HCT116 (cell line): ENCODE data around the gene PGBD2. TPM values are rescaled to one million over a fixed set of nuclear protein-coding genes. Genes with fewer than 3 reads are reported as not detected.

ENCODE experiments used
- ATAC-seq: fragments of 200-7000 bp; cut with Tn5 transposase; 2 replicates; pipeline ENCODE4 v1.9.1; 2020; ENCODE audit warnings: mild to moderate bottlenecking, moderate library complexity
- BruUV-seq: library from RNA; stranded (reverse); fragments of 400-500 nt; replicated peaks from 2 replicates; lab custom pipeline; 2021; lab: Mats Ljungman, UMichigan
- CTCF ChIA-PET: fragments of 300-600 bp; sonication (Branson Sonifier 250); formaldehyde crosslinking; loops from one replicate; lab custom pipeline; 2021; ENCODE audit warnings: antibody characterized with exemption; lab: Charles Lee
- POLR2A ChIA-PET: fragments of 300-600, 350-600 bp; sonication (Branson Sonifier 250); formaldehyde crosslinking; loops from one replicate; lab custom pipeline; 2021; ENCODE audit warnings: antibody characterized with exemption; lab: Charles Lee
- RAD21 ChIA-PET, 2 experiments: fragments of 300-600 bp; sonication (Branson Sonifier 250); formaldehyde crosslinking; loops; one replicate each; lab custom pipeline; 2023; ENCODE audit warnings: low total read pairs in 2 of 2; ENCODE audit not compliant: uncharacterized antibody in 2 of 2, unreplicated experiment in 2 of 2, low non-redundant PET in 1 of 2; lab: Charles Lee
- DNase-seq: peaks from one replicate; pipeline ENCODE4 v3.0.0-alpha.2; 2010; ENCODE audit warnings: low read depth, low spot score
- H2AFZ ChIP-seq: fragments of 200-600 bp; shearing (Covaris generic), sonication (generic); 2 replicates; pipeline ENCODE4 v1.6.1; 2017; ENCODE audit warnings: low read depth, mixed run types, mixed read lengths, antibody characterized with exemption, low read length; ENCODE audit not compliant: poor library complexity, severe bottlenecking
- H3K27ac ChIP-seq: 2 replicates; pipeline ENCODE4 v1.5.1; 2012; ENCODE audit warnings: low read depth, low read length
- H3K27me3 ChIP-seq: fragments of 200-600 bp; sonication (generic); 2 replicates; pipeline ENCODE4 v1.6.1; 2016; ENCODE audit warnings: mixed run types, low read length, mixed read lengths; ENCODE audit not compliant: insufficient read depth
- H3K36me3 ChIP-seq, 2 experiments: fragments of 200-500 bp in 1 of 2; fragments of 200-600 bp in 1 of 2; sonication (Bioruptor generic) in 1 of 2; sonication (generic) in 1 of 2; 2 replicates each; pipeline versions ENCODE4 v1.5.1 to v1.6.1; 2014 to 2016; ENCODE audit warnings: low read length in 2 of 2, inconsistent platforms in 1 of 2, mixed read lengths in 1 of 2, mixed run types in 1 of 2; ENCODE audit not compliant: insufficient read depth in 2 of 2, control insufficient read depth in 1 of 2
- H3K4me1 ChIP-seq, 2 experiments: fragments of 200-600 bp in 1 of 2; sonication (generic) in 1 of 2; 2 replicates each; pipeline versions ENCODE4 v1.5.1 to v1.6.1; 2012 to 2017; ENCODE audit warnings: low read length in 2 of 2, inconsistent platforms in 1 of 2, mild to moderate bottlenecking in 1 of 2, mixed read lengths in 1 of 2, mixed run types in 1 of 2, moderate library complexity in 1 of 2; ENCODE audit not compliant: insufficient read depth in 2 of 2, control insufficient read depth in 1 of 2
- H3K4me2 ChIP-seq: fragments of 200-600 bp; sonication (generic); 2 replicates; pipeline ENCODE4 v1.6.1; 2017; ENCODE audit warnings: mixed run types, low read length, mixed read lengths
- H3K4me3 ChIP-seq, 2 experiments: fragments of 200-600 bp in 1 of 2; sonication (generic) in 1 of 2; replicated peaks in 1 of 2; 2 replicates each; pipeline ENCODE4 v1.5.1; 2011 to 2016; ENCODE audit warnings: low read length in 2 of 2, control low read depth in 1 of 2, low read depth in 1 of 2, mild to moderate bottlenecking in 1 of 2, mixed read lengths in 1 of 2, mixed run types in 1 of 2
- H3K79me2 ChIP-seq: fragments of 200-600 bp; sonication (generic); 2 replicates; pipeline ENCODE4 v1.6.1; 2017; ENCODE audit warnings: mild to moderate bottlenecking, mixed run types, low read length, moderate library complexity, mixed read lengths; ENCODE audit not compliant: insufficient read depth
- H3K9ac ChIP-seq: fragments of 200-600 bp; sonication (generic); 2 replicates; pipeline ENCODE4 v1.6.1; 2016; ENCODE audit warnings: low read length, mixed read lengths
- H3K9me2 ChIP-seq: fragments of 200-600 bp; sonication (generic), shearing (Covaris generic); 2 replicates; pipeline ENCODE4 v1.6.1; 2017; ENCODE audit warnings: mixed run types, mild to moderate bottlenecking, moderate library complexity; ENCODE audit not compliant: insufficient read depth
- H3K9me3 ChIP-seq, 2 experiments: fragments of 200-500 bp in 1 of 2; fragments of 200-600 bp in 1 of 2; sonication (Bioruptor generic) in 1 of 2; sonication (generic) in 1 of 2; 2 replicates each; pipeline ENCODE4 v1.6.1; 2014 to 2017; ENCODE audit warnings: low read length in 2 of 2, mixed read lengths in 2 of 2, inconsistent platforms in 1 of 2, low read depth in 1 of 2, mild to moderate bottlenecking in 1 of 2, mixed run types in 1 of 2, moderate library complexity in 1 of 2; ENCODE audit not compliant: control insufficient read depth in 1 of 2, insufficient read depth in 1 of 2
- H4K20me1 ChIP-seq: fragments of 200-600 bp; sonication (generic), shearing (Covaris generic); 2 replicates; pipeline ENCODE4 v1.6.1; 2017; ENCODE audit warnings: mixed run types, mild to moderate bottlenecking, moderate library complexity; ENCODE audit not compliant: insufficient read depth
- ATF3 ChIP-seq: IDR thresholded peaks from 2 replicates; pipeline ENCODE4 v1.6.1; 2012
- CEBPB ChIP-seq: IDR thresholded peaks from 2 replicates; pipeline ENCODE4 v1.6.1; 2012; ENCODE audit warnings: low read depth
- CTCF ChIP-seq, 3 experiments: fragments of 200-600 bp in 1 of 3; sonication (generic) in 1 of 3; IDR thresholded peaks in 2 of 3; conservative IDR thresholded peaks in 1 of 3; 2 replicates each; pipeline ENCODE4 v1.5.1; 2012 to 2017; ENCODE audit warnings: low read depth in 2 of 3, low read length in 2 of 3, antibody characterized with exemption in 1 of 3, borderline replicate concordance in 1 of 3, control low read depth in 1 of 3, mild to moderate bottlenecking in 1 of 3, mixed read lengths in 1 of 3, mixed run types in 1 of 3, moderate library complexity in 1 of 3; ENCODE audit not compliant: insufficient read depth in 1 of 3
- EGR1 ChIP-seq: IDR thresholded peaks from 2 replicates; pipeline ENCODE4 v1.6.1; 2012; ENCODE audit warnings: low read depth
- EZH2 ChIP-seq: fragments of 200-600 bp; sonication (generic); IDR thresholded peaks from 2 replicates; pipeline ENCODE4 v1.6.1; 2017; ENCODE audit warnings: antibody characterized with exemption, mixed run types
- EZH2phosphoT487 ChIP-seq: fragments of 200-600 bp; IDR thresholded peaks from 2 replicates; pipeline ENCODE4 v1.6.1; 2018; ENCODE audit warnings: antibody characterized with exemption, borderline replicate concordance
- FOSL1 ChIP-seq: IDR thresholded peaks from 2 replicates; pipeline ENCODE4 v1.6.1; 2012; ENCODE audit warnings: low read depth
- JUND ChIP-seq: IDR thresholded peaks from 2 replicates; pipeline ENCODE4 v1.6.1; 2012
- MAX ChIP-seq: IDR thresholded peaks from 2 replicates; pipeline ENCODE4 v1.6.1; 2012
- POLR2AphosphoS5 ChIP-seq: IDR thresholded peaks from 2 replicates; pipeline ENCODE4 v1.6.1; 2011; ENCODE audit warnings: mild to moderate bottlenecking, low read depth, low read length, moderate library complexity
- RAD21 ChIP-seq: IDR thresholded peaks from 2 replicates; pipeline ENCODE4 v1.6.1; 2012; ENCODE audit warnings: low read depth, mild to moderate bottlenecking
- SIN3A ChIP-seq: IDR thresholded peaks from 2 replicates; pipeline ENCODE4 v1.6.1; 2012; ENCODE audit warnings: low read depth
- SP1 ChIP-seq: IDR thresholded peaks from 2 replicates; pipeline ENCODE4 v1.6.1; 2012; ENCODE audit warnings: low read depth
- TCF7L2 ChIP-seq: IDR thresholded peaks from 2 replicates; pipeline ENCODE4 v1.7.0; 2011; ENCODE audit warnings: borderline replicate concordance, inconsistent platforms; ENCODE audit not compliant: insufficient read depth, insufficient read length; ENCODE audit errors: extremely low read depth
- YY1 ChIP-seq: IDR thresholded peaks from 2 replicates; pipeline ENCODE4 v1.6.1; 2011; ENCODE audit warnings: low read length, low read depth, moderate library complexity, mild to moderate bottlenecking; ENCODE audit not compliant: insufficient replicate concordance; ENCODE audit errors: extremely low read depth
- ZBTB33 ChIP-seq: IDR thresholded peaks from 2 replicates; pipeline ENCODE4 v1.6.1; 2011; ENCODE audit warnings: mild to moderate bottlenecking, low read length, moderate library complexity; ENCODE audit not compliant: insufficient replicate concordance; ENCODE audit errors: extremely low read depth
- ZNF274 ChIP-seq: fragments of 200-500 bp; sonication (Bioruptor generic); IDR thresholded peaks from 2 replicates; pipeline ENCODE4 v1.6.1; 2014; ENCODE audit warnings: mild to moderate bottlenecking, low read depth, low read length, inconsistent platforms
- intact Hi-C: fragments of 100-400 bp; cut with micrococcal nuclease; formaldehyde crosslinking; loops from 2 replicates; pipeline ENCODE4 v1.10.0; 2022
- total RNA-seq: library from RNA; stranded (reverse); gene quantifications from one replicate; pipeline ENCODE4 v1.2.1, GENCODE V29; 2021; ENCODE audit not compliant: unreplicated experiment

PGBD2 gene
- total RNA-seq, 1 experiment from 2014 or later, result 5.1 TPM

- ATAC-seq (no peak), DNase-seq (no peak)
- Histone ChIP-seq H3K27ac (no peak overlapping the region), H3K9me2 (no peaks in the 10 kb centered on the region), H4K20me1 (no peaks in the 10 kb centered on the region), H3K4me1 (peaks cover 0 to 9% of the 10 kb centered on the region in 2 experiments; a peak in 2 of 4 replicates), H2AFZ (no peak overlapping the region), H3K4me3 (no peak overlapping the region), H3K9me3 (no peaks in the 10 kb centered on the region), H3K79me2 (no peaks in the 10 kb centered on the region), H3K36me3 (no peaks in the 10 kb centered on the region), H3K9ac (no peak overlapping the region), H3K4me2 (no peak overlapping the region), H3K27me3 (0 out of 2 replicates have a peak, but pooled peaks cover 3% of the 10 kb centered on the region)
- ChIA-PET RAD21 (no interaction called here), POLR2A (no interaction called here), CTCF (no interaction called here)
- TF ChIP-seq EGR1 (no peak), CTCF (IDR thresholded peaks at IDR 0.05 in 2 of 3, conservative IDR thresholded peaks at IDR 0.05 in 1 of 3; ENCODE audit: borderline replicate concordance in 1 of 3, insufficient read depth in 1 of 3, low read depth in 2 of 3, low read length in 2 of 3) (no peak), ZNF274 (no peak), TCF7L2 (no peak), POLR2AphosphoS5 (no peak), ZBTB33 (no peak), CEBPB (no peak), RAD21 (no peak), YY1 (no peak), FOSL1 (no peak), ATF3 (no peak), EZH2phosphoT487 (no peak), JUND (no peak), EZH2 (no peak), SP1 (no peak), SIN3A (no peak), MAX (no peak)
- no TSS peak for BruUV-seq
- intact Hi-C loops, result no loop called here
These were observed 5.4 kb upstream of the PGBD2 start for GRCh38 chr1:248900637-248901036.
